Measurements from ENCODE around the gene RALGPS1. TPM values are rescaled to one million over a fixed set of nuclear protein-coding genes. Genes with fewer than 3 reads are reported as not detected.

Gene RALGPS1
- total RNA-seq, 1 experiment from 2014 or later = 28.5 TPM

- H3K9me3 Mint-ChIP-seq = no peaks in the 10 kb centered on the region
- H3K4me3 Mint-ChIP-seq = no peak overlapping the region
- ChIA-PET POLR2A (no interaction called here), CTCF (interaction anchor here (0.7 to 1.1 kb wide), 3 partner anchors 11 to 141 kb away, joined by 3 to 4 read pairs (median 3); no protein-coding TSS in a partner anchor)
- H3K27me3 Mint-ChIP-seq (ENCODE audit: low read depth) = no peaks in the 10 kb centered on the region
- H3K36me3 Mint-ChIP-seq = no peaks in the 10 kb centered on the region
- H3K4me1 Mint-ChIP-seq = no peaks in the 10 kb centered on the region
- DNase-seq (ENCODE audit: low spot score) = no peak
- TF ChIP-seq ZNF396 (CRISPR knock-in tag; IDR thresholded peaks at IDR 0.05; ENCODE audit: borderline replicate concordance) = no peak
- TF ChIP-seq SMAD4 (CRISPR knock-in tag; IDR thresholded peaks at IDR 0.05) = no peak
- no peak for TF ChIP-seq TEAD1 (CRISPR knock-in tag; IDR thresholded peaks at IDR 0.05)
- TF ChIP-seq NR3C1 (CRISPR knock-in tag; conservative IDR thresholded peaks at IDR 0.05; ENCODE audit: low read depth) = no peak
- TF ChIP-seq GTF2I (CRISPR knock-in tag; conservative IDR thresholded peaks at IDR 0.05) = no peak
- TF ChIP-seq, protein P1, sequence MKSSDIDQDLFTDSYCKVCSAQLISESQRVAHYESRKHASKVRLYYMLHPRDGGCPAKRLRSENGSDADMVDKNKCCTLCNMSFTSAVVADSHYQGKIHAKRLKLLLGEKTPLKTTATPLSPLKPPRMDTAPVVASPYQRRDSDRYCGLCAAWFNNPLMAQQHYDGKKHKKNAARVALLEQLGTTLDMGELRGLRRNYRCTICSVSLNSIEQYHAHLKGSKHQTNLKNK (CRISPR knock-in tag; IDR thresholded peaks at IDR 0.05) = no peak
- no peak for TF ChIP-seq JAZF1 (CRISPR knock-in tag; IDR thresholded peaks at IDR 0.05)
- no peak for TF ChIP-seq ZNF416 (CRISPR knock-in tag; IDR thresholded peaks at IDR 0.05)
- no peak for TF ChIP-seq SMAD3 (CRISPR knock-in tag; IDR thresholded peaks at IDR 0.05; ENCODE audit: borderline replicate concordance)
- ATAC-seq = no peak
- H3K27ac Mint-ChIP-seq = no peak overlapping the region; the same call in 1 of the 2 replicates
These were observed 133.4 kb downstream of the RALGPS1 start for GRCh38 chr9:127047971-127048370.

DNA sequence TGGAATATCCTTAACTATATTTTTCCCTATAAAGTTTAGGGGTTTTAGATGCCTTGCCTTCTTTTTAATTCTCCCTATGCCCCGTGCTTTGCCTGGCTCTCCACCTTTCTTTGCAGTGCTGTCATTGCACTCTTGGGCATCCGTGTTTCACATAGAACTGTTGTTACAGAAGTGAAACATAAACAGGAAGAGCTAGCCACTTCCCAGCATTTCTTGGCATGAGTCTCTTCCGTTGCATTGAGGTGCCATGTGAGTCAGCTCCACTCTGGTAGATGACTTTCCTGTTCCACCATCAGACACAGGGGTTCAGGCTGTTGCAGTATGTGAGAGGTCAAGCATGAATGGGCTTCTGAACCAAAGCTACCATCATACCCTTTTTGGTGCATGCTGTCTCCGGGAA lies 134.5 kb downstream of the RALGPS1 start:
- TF ChIP-seq SMAD3 (CRISPR knock-in tag; IDR thresholded peaks at IDR 0.05; ENCODE audit: borderline replicate concordance) (no peak), CDX4 (CRISPR knock-in tag; IDR thresholded peaks at IDR 0.05; ENCODE audit: borderline replicate concordance) (no peak), FOXJ3 (CRISPR knock-in tag; IDR thresholded peaks at IDR 0.05; ENCODE audit: borderline replicate concordance) (no peak)
- TF ChIP-seq, protein P1 (CRISPR knock-in tag; IDR thresholded peaks at IDR 0.05) = no peak
- Mint-ChIP-seq H3K4me1 (no peaks in the 10 kb centered on the region), H3K4me3 (no peak overlapping the region), H3K27ac (no peak overlapping the region), H3K36me3 (no peaks in the 10 kb centered on the region), H3K27me3 (ENCODE audit: low read depth) (no peaks in the 10 kb centered on the region), H3K9me3 (no peaks in the 10 kb centered on the region)
- ChIA-PET CTCF (interaction anchor here (0.7 kb wide), 1 partner anchor 10 kb away, joined by 3 read pairs; no protein-coding TSS in a partner anchor), POLR2A (interaction anchor here (0.6 kb wide), 1 partner anchor 9 kb away, joined by 3 read pairs; no protein-coding TSS in a partner anchor)
- ATAC-seq (no peak), DNase-seq (ENCODE audit: low spot score) (no peak)

DNA sequence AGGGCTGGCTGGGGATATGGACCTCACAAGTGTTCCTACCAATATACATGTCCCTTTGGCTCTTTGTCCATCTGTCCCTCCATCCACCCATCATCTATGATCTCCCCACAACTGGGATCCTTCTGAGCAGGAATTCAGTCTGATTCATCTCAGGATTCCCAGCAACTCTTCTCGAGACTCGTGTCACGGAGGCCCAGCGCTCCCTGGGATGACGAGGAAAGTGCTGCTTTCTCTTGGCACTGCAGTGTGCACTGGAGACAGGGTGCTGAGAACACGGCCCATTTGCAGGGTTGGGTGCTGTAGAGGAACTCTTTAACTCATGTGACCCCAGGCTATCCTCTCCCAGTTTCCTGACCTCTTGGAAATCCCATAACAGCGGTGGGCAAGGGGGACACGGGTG lies 135.0 kb downstream of the RALGPS1 start:
- Mint-ChIP-seq H3K4me1 (no peaks in the 10 kb centered on the region), H3K27ac (no peak overlapping the region), H3K36me3 (no peaks in the 10 kb centered on the region), H3K9me3 (no peaks in the 10 kb centered on the region), H3K27me3 (ENCODE audit: low read depth) (no peaks in the 10 kb centered on the region), H3K4me3 (no peak overlapping the region)
- ATAC-seq (no peak), DNase-seq (ENCODE audit: low spot score) (no peak)
- ChIA-PET CTCF (interaction anchor here (1.1 kb wide), 1 partner anchor 84 kb away, joined by 3 read pairs; no protein-coding TSS in a partner anchor), POLR2A (interaction anchor here (0.6 kb wide), 1 partner anchor 10 kb away, joined by 3 read pairs; no protein-coding TSS in a partner anchor)
- TF ChIP-seq KAT7 (CRISPR knock-in tag; IDR thresholded peaks at IDR 0.05; ENCODE audit: borderline replicate concordance) = no peak
- no peak for TF ChIP-seq TCF7 (CRISPR knock-in tag; IDR thresholded peaks at IDR 0.05; ENCODE audit: low read depth)
- TF ChIP-seq ZNF281 (CRISPR knock-in tag; IDR thresholded peaks at IDR 0.05) = no peak
- no peak for TF ChIP-seq GTF2I (CRISPR knock-in tag; conservative IDR thresholded peaks at IDR 0.05)
- no peak for TF ChIP-seq ZNF138 (CRISPR knock-in tag; conservative IDR thresholded peaks at IDR 0.05)
